Activated CD4-positive, alpha-beta T cell treated with anti-CD3 and anti-CD28 coated beads, Interleukin-2, amount 50 U/mL, for 4 hours (primary cell): ENCODE results near the gene PDXP.
"Not testable (repeated sequence)": the region's sequence is repeated elsewhere in the genome, so short reads cannot be mapped to it uniquely, and the experiment has no call there.

Source experiments
- DNase-seq, 2 experiments: peaks; one replicate each; pipeline ENCODE4 v3.0.0-alpha.2; 2020

Gene PDXP

DNA sequence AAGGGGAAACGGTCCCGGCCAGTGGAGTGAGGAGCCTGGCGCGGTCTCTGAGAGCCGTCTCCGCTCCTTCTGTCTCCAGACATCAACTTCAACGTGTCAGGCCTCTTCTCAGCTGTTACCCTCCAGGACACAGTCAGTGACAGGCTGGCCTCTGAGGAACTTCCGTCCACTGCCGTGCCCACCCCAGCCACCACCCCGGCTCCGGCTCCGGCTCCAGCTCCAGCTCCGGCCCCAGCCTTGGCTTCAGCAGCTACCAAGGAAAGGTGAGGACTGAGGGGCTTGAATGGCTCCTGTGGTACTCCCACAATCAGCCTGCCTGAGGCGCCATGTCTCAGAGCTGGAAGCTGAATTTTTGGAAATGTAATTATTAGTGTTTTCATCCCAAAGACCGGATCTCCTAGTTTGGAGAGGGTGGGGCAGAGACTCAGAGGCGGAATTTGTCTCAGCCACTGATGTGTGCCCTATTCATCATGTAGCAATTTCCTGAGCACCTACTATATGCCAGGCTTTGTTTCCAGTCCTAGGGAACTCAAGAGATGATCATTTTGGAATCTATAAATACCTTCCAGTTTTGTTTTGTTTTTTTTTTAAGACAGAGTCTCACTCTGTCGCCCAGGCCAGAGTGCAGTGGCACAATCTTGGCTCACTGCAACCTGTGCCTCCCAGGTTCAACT lies 7.9 kb upstream of the PDXP start:
- DNase-seq: no peak

GRCh38 chr22:37654563-37655251 lies 3.8 kb upstream of the PDXP start:
- no peak for DNase-seq

DNA sequence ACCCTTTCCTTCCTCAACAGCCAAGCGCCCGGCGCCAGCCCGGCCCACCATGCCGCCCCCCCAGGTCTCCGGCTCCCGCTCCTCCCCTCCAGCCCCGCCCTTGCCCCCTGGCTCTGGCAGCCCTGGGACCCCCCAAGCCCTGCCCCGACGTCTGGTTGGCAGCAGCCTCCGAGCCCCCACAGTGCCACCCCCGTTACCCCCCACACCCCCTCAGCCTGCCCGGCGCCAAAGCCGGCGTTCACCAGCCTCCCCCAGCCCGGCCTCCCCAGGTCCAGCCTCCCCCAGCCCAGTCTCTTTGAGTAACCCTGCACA lies 3.3 kb upstream of the PDXP start:
- no peak for DNase-seq

DNA sequence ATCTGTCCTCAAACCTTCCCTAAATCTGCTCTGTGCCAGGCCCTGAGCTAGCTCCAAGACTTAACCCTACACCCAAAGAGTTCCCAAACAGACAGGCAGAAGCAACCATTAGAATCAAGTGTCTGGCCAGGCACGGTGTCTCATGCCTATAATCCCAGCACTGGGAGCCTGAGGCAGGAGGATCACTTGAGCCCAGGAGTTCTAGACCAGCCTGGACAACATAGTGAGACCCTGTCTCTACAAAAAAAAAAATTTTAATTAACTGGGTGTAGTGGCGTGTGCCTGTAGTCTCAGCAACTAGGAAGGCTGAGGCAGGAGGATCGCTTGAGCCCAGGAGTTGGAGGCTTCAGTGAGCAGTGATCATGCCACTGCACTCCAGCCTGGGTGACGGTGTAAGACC lies 1.9 kb upstream of the PDXP start:
- DNase-seq: not testable (repeated sequence)

DNA sequence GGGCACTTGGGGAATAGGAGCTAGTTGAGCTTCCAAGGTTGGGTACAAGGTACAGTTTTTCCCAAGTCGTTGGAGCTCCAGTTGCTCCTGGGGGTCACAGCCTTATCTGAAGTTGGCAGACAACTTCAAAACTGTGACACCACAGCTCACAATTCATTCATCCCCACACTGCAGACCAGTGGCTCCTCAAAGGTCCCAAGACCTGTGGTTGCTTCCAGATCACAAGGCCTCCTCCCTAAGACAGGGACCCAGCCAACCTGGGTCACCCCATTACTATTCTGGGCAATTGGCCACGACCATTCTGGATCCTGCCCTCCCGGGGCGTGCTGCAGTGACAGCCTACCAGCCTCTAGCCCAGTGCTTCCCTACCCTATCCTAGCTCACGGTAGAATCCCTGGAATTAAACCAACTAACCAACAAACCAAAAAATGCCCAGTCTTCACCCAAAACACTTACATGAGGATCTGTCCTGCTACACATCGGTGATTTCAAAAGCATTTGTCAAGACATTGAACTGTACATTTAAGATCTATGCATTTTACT lies 862 bp upstream of the PDXP start:
- DNase-seq: no peak

- DNase-seq: no peak
Measured at GRCh38 chr22:37659066-37659896, 758 bp downstream of the PDXP start.

DNA sequence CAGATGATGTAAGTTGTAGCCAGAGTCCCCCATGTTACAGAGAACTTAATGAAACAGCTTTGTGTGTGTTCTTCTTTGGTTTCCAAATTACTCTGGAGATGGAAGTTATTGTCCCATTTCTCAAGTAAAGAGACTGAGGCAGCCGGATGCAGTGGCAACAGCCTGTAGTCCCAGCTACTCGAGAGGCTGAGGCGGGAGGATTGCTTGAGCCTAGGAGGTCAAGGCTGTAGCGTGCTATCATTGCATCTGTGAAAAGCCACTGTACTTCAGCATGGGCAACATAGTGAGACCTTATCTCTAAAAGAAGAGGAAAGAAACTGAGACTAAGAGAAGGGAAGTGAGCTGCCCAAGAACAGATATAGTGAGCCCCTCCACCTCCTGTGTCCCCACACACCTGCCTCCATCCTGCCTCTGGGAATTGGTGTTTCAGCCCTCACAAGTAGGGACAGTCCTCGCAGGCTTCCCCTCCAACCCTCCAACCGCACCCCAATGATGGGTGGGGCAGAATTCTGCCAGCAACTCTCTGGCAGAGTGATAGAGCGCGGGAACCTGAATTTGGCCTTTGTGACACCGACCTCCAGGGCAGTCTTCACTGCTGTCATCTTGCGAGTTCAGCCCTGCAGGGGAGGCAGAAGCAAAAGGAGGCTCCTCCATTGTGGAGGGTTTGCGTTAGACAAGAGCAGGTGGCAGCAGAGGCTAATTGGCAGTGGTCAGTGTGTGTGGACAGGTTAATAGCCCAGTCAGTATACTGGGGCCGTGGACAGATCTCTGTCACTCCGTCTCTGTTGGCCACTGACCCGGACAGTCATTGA lies 1.6 kb downstream of the PDXP start:
- no peak for DNase-seq

DNA sequence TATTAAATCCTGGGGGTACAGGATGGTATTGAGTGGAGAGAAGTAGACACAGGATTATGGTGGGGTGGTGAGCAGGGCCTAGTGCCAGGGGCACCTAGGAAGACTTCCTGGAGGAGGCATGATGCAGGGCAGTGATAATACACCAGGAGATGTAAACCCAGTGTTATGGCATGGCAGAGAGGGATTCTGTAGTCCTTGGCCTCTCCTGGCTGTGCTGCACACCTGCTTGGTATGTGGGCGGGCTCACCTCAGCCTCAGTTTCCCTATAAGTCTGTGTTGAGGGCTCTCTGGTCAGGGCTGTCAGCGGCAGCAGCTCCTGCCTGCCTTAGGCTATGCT lies 2.2 kb downstream of the PDXP start:
- no peak for DNase-seq

DNA sequence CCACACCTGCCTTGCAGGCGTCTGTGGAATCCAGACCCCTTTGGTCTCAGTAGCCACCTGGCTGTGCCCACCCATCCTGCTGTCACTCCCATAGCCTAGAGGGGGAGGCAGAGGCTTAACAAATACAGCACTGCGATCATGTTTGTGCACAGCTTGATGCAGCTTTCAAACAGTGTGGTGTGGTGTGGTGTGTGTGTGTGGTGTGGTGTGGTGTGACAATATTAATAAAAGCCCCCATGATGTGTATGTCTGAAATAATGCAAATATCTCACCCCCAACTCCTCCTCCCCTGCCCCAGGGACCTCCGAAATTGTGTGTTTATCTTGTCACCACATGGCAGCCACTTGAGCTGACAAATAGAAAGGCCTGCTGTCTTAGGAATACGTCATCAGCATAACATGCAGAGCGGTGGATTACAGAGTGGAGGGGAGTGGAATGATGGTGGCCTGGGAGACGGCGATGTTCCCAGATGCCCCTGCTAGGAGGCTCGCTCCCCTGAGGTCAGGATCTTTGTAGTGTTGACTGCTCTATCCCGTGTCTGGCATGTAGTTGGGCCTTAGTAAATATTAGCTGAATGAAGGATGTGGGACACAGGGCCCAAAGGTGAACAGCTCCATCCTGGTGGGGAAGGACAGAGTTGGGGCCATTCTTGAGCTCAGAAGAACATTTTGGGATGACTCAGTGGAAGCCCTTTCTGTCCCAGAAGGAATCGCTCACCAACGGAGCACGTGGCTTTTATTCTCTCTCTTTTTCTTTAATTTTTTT lies 2.8 kb downstream of the PDXP start:
- DNase-seq: no peak

DNA sequence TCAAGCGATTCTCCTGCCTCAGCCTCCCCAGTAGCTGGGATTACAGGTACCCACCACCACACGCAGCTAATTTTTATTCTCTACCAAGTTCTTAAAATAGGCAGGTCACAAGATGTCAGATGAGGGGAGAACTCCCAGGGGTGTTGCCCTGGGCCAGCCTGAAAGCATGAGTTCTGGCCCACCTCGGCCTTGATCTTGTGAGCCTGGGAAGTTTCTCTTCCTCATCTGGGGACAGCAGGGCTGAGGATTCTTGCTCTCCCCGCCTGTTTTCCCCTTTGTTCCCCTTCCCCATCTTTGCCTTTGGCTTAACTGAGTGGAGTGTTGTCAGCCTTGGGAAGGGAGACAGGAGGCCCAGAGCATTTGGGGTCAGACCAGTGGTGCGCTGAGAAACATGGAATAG lies 3.5 kb downstream of the PDXP start:
- no peak for DNase-seq

DNA sequence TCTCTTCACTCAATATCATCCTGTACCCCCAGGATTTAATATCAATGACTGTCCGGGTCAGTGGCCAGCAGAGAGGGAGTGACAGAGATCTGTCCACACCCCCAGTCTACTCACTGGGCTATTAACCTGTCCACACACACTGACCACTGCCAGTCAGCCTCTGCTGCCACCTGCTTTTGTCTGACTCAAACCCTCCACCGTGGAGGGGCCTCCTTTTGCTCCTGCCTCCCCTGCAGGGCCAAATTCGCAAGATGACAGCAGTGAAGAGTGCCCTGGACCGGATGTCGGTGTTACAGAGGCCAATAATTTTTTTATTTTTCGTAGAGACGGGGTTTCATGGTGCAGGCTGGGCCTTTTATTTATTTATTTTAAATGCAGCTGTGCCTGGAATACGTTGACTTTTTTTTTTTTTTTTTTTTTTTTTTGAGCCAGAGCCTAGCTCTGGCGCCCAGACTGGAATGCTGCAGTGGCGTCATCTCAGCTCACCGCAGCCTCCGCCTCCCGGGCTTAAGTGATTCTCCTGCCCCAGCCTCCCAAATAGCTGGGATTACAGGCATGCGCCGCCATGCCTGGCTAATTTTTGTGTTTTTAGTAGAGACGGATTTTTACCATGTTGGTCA lies 5.1 kb downstream of the PDXP start:
- DNase-seq: no peak

DNA sequence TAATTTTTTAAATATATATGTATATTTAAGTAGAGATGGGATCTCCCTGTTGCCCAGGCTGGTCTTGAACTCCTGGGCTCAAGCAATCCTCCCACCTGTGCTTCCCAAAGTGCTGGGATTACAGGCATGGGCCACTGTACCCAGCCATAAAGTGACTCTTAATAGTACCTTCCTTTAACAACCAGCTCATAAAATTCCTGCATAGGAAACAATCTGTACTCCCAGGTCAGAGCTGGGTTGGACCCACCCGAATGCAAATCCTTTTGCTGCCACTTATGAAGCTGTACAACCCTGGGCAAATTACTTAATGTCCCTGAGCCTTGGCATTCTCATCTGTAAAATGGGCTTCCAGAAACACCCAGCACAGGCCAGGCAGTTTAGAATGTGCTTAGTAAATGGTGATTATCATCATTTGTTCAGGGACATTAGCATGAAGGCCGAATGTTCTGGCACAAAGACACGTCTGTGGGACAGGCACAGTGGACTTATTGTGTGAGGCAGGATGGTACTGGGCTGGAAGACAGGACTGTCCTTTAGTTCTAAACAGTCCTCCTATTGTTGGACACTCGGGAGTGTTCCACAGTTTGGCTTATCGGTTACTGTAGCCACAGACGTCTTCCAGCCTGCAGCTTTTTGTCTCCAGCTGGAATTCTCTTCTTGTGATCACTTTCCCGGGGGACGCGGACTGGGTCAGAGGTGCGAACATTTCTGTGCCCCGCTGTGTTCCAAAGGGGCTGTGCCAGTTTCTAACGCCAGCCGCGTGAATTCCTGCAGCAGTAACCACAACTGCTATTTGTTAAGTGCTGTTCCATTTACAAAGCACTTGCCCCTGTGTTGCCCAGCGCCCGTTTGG lies 6.0 kb downstream of the PDXP start:
- no peak for DNase-seq

GRCh38 chr22:37665487-37665886 lies 7.0 kb downstream of the PDXP start:
- DNase-seq: no peak

DNA sequence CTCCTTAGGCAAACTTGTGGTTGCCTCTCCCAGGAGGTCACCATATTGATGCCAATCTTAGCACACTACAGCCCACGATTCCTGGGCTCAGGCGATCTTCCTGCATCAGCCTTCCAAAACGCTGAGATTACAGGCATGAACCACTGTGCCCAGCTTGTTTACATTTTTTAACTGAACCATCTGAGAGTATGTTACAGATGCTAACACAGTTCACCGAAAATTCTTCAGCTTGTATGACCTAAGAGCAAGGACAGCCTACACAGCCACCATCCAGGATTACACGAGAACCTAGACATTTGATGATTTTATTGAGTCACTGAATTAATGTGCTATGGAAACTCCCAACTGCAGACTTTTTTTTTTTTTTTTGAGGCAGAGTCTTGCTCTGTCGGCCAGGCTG lies 11.1 kb downstream of the PDXP start:
- no peak for DNase-seq

GRCh38 chr22:37672206-37672919 lies 13.8 kb downstream of the PDXP start:
- no peak for DNase-seq

- no peak for DNase-seq
Measured at GRCh38 chr22:37672920-37673455, 14.5 kb downstream of the PDXP start.

DNA sequence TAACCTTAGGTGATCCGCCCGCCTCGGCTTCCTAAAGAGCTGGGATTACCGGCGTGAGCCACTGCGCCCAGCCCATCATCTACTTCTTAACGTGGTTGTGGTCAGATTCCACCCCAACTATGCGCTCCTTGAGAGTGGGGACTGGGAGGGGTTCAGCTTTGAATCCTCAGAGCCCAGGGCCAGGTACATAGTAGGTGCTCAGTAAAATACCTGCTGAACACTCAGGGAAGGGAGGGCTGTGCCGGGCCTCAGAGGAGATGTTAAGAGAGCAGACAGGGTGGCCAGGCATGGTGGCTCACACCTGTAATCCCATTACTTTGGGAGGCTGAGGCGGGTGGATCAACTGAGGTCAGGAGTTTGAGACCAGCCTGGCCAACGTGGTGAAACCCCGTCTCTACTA lies 15.7 kb downstream of the PDXP start:
- no peak for DNase-seq

- no peak for DNase-seq
Measured at GRCh38 chr22:37674951-37675929, 16.7 kb downstream of the PDXP start, which contains the start of gene LGALS1. Gene LGALS1, plus strand, starts transcription at chr22:37675636. Its CDS starts 67 bp downstream, at chr22:37675703.
